ENCODE measurements around the gene CLEC2B.

- TF ChIP-seq ZNF830 (tag by site-specific recombination; IDR thresholded peaks at IDR 0.05; ENCODE audit: low read depth), result no peak
- TF ChIP-seq CTCF (tag by site-specific recombination; IDR thresholded peaks at IDR 0.05), result no peak
- no peak for TF ChIP-seq ZNF133 (tag by site-specific recombination; IDR thresholded peaks at IDR 0.05)
- TF ChIP-seq BCL11A (tag by site-specific recombination; IDR thresholded peaks at IDR 0.05; ENCODE audit: low read depth), result no peak
- TF ChIP-seq ZNF311 (tag by site-specific recombination; IDR thresholded peaks at IDR 0.05; ENCODE audit: borderline replicate concordance), result no peak
- no peak for TF ChIP-seq ZNF398 (tag by site-specific recombination; IDR thresholded peaks at IDR 0.05)
Measured at GRCh38 chr12:9909724-9910123, 40.6 kb upstream of the CLEC2B start.
